Natural killer cell (primary cell): ENCODE measurements around the gene CEACAM16. TPM values are rescaled to one million over a fixed set of nuclear protein-coding genes. Genes with fewer than 3 reads are reported as not detected.

Experiments
- ATAC-seq, 3 donors: fragments of 150-1000 bp in 2 of 3; fragments of 200-7000 bp in 1 of 3; cut with Tn5 transposase; 1 replicate in 1 of 3; 2 replicates in 2 of 3; pipeline ENCODE4 v1.10.0; 2021; ENCODE audit warnings: mild to moderate bottlenecking in 2 of 3, moderate library complexity in 2 of 3
- DNase-seq, 2 donors: peaks; one replicate each; pipeline versions ENCODE4 v3.0.0 to v3.0.0-alpha.2; 2013 to 2021; ENCODE audit warnings: mixed read lengths in 1 of 2
- H3K27ac ChIP-seq: one replicate; pipeline ENCODE4 v1.5.1; 2013; ENCODE audit warnings: mild to moderate bottlenecking, low read length
- H3K27me3 ChIP-seq: one replicate; pipeline ENCODE4 v1.6.1; 2013; ENCODE audit warnings: low read length; ENCODE audit not compliant: control insufficient read depth, insufficient read depth
- H3K36me3 ChIP-seq: one replicate; pipeline ENCODE4 v1.6.1; 2013; ENCODE audit warnings: low read length; ENCODE audit not compliant: control insufficient read depth, insufficient read depth
- H3K4me1 ChIP-seq: one replicate; pipeline ENCODE4 v1.6.1; 2013; ENCODE audit warnings: low read length; ENCODE audit not compliant: control insufficient read depth, insufficient read depth
- H3K4me3 ChIP-seq: one replicate; pipeline ENCODE4 v1.5.1; 2013; ENCODE audit warnings: low read length
- H3K9me3 ChIP-seq: one replicate; pipeline ENCODE4 v1.6.1; 2013; ENCODE audit warnings: low read length; ENCODE audit not compliant: control insufficient read depth, insufficient read depth
- H3K27ac Mint-ChIP-seq, 2 donors: one replicate each; pipeline ENCODE4 v1.8.0; 2022; ENCODE audit warnings: mild to moderate bottlenecking in 2 of 2, mixed read lengths in 2 of 2, moderate library complexity in 1 of 2
- H3K27me3 Mint-ChIP-seq, 2 donors: one replicate each; pipeline ENCODE4 v1.8.0; 2022; ENCODE audit warnings: low read depth in 2 of 2, mixed read lengths in 2 of 2
- H3K36me3 Mint-ChIP-seq: one replicate; pipeline ENCODE4 v1.8.0; 2022; ENCODE audit warnings: mixed read lengths
- H3K4me1 Mint-ChIP-seq, 2 donors: one replicate each; pipeline ENCODE4 v1.8.0; 2022; ENCODE audit warnings: mixed read lengths in 2 of 2
- H3K4me3 Mint-ChIP-seq: one replicate; pipeline ENCODE4 v1.8.0; 2022; ENCODE audit warnings: mild to moderate bottlenecking, moderate library complexity, mixed read lengths
- H3K9me3 Mint-ChIP-seq, 2 donors: one replicate each; pipeline ENCODE4 v1.8.0; 2022; ENCODE audit warnings: mixed read lengths in 2 of 2
- CTCF ChIP-seq: fragments of 200-600 bp; IDR thresholded peaks from one replicate; pipeline ENCODE4 v1.8.0; 2022; ENCODE audit warnings: antibody characterized with exemption
- WGBS: methylation state at CpG from one replicate; pipeline ENCODE4 v1.1.7; 2013; ENCODE audit warnings: missing lambda C conversion rate; ENCODE audit not compliant: insufficient coverage; 5-methylcytosine and 5-hydroxymethylcytosine counted together
- intact Hi-C: fragments of 100-400 bp; cut with micrococcal nuclease; formaldehyde crosslinking; loops from one replicate; pipeline ENCODE4 v1.14.2; 2022
- total RNA-seq, 4 donors: library from RNA; stranded (reverse); fragments of 120-200 nt in 1 of 4; gene quantifications; one replicate each; pipeline versions ENCODE4 v1.2.3 to v1.2.4, GENCODE V29; 2013 to 2022

Gene CEACAM16
- total RNA-seq, 3 donors from 2014 or later (not counting 1 experiment from before 2014, with no cell fraction given) = not detected

GRCh38 chr19:44663996-44664395 is 35.0 kb upstream of the CEACAM16 start:
- TF ChIP-seq CTCF = no peak
- H3K27ac Mint-ChIP-seq = no peak overlapping the region
- H3K27me3 Mint-ChIP-seq = no peaks in the 10 kb centered on the region
- DNase-seq (no peak), ATAC-seq (no peak)
- no peaks in the 10 kb centered on the region for H3K9me3 ChIP-seq
- H3K4me3 ChIP-seq = no peak overlapping the region
- no peaks in the 10 kb centered on the region for H3K9me3 Mint-ChIP-seq
- H3K4me3 Mint-ChIP-seq = no peak overlapping the region
- intact Hi-C loops = no loop called here
- H3K27ac ChIP-seq = no peak overlapping the region
- 93% methylated on average over 5 of the region's 5 CpGs for WGBS
- H3K36me3 ChIP-seq = no peaks in the 10 kb centered on the region
- H3K4me1 ChIP-seq = no peaks in the 10 kb centered on the region
- no peaks in the 10 kb centered on the region for H3K4me1 Mint-ChIP-seq
- no peaks in the 10 kb centered on the region for H3K36me3 Mint-ChIP-seq
- H3K27me3 ChIP-seq = no peaks in the 10 kb centered on the region

- no peaks in the 10 kb centered on the region for H3K4me1 ChIP-seq
- no peak for ATAC-seq
- Mint-ChIP-seq H3K9me3 (no peaks in the 10 kb centered on the region), H3K27me3 (no peaks in the 10 kb centered on the region), H3K36me3 (no peaks in the 10 kb centered on the region), H3K27ac (no peak overlapping the region), H3K4me1 (no peaks in the 10 kb centered on the region), H3K4me3 (no peak overlapping the region)
- no peak overlapping the region for H3K27ac ChIP-seq
- no peak for DNase-seq
- H3K27me3 ChIP-seq = no peaks in the 10 kb centered on the region
- no peaks in the 10 kb centered on the region for H3K9me3 ChIP-seq
- WGBS = 98% methylated on average over 7 of the region's 10 CpGs
- TF ChIP-seq CTCF = no peak
- no peak overlapping the region for H3K4me3 ChIP-seq
- no peaks in the 10 kb centered on the region for H3K36me3 ChIP-seq
- intact Hi-C loops = no loop called here
These were observed 34.0 kb upstream of the CEACAM16 start for GRCh38 chr19:44664976-44665375.

GRCh38 chr19:44666852-44667556 is 31.9 kb upstream of the CEACAM16 start:
- H3K36me3 ChIP-seq = no peaks in the 10 kb centered on the region
- WGBS = 89% methylated on average over 6 of the region's 7 CpGs
- Mint-ChIP-seq H3K27ac (no peak overlapping the region), H3K4me1 (no peaks in the 10 kb centered on the region), H3K9me3 (no peaks in the 10 kb centered on the region), H3K27me3 (no peaks in the 10 kb centered on the region), H3K4me3 (no peak overlapping the region), H3K36me3 (no peaks in the 10 kb centered on the region)
- H3K4me3 ChIP-seq = no peak overlapping the region
- no peak for TF ChIP-seq CTCF
- no peaks in the 10 kb centered on the region for H3K9me3 ChIP-seq
- H3K27me3 ChIP-seq = no peaks in the 10 kb centered on the region
- no peak overlapping the region for H3K27ac ChIP-seq
- H3K4me1 ChIP-seq = no peaks in the 10 kb centered on the region
- no peak for DNase-seq
- intact Hi-C loops = no loop called here
- peak in 1 of 3 donors; percentile 39 for ATAC-seq
